HEK293 (cell line): Measurements from ENCODE around the gene MOSMO.

Experiments
- CTCF ChIA-PET: fragments of 350-600 bp; formaldehyde crosslinking; extraction: SDS; loops from one replicate; lab custom pipeline; 2021; ENCODE audit warnings: antibody characterized with exemption; lab: Yijun Ruan, JAX
- POLR2A ChIA-PET: fragments of 300-600 bp; formaldehyde crosslinking; extraction: SDS; loops from one replicate; lab custom pipeline; 2020; ENCODE audit warnings: antibody characterized with exemption, inconsistent platforms; lab: Yijun Ruan, JAX
- H3K27ac ChIP-seq: fragments of 200-500 bp; sonication (Bioruptor generic); 2 replicates; pipeline ENCODE4 v1.5.1; 2014; ENCODE audit warnings: low read depth, low read length, control low read depth, inconsistent platforms; ENCODE audit errors: extremely low read depth
- H3K36me3 ChIP-seq, 2 experiments: fragments of 200-500 bp in 1 of 2; sonication (Bioruptor generic) in 1 of 2; 1 replicate in 1 of 2; 2 replicates in 1 of 2; pipeline ENCODE4 v1.5.1; 2014 to 2017; ENCODE audit warnings: inconsistent platforms in 2 of 2, low read length in 2 of 2; ENCODE audit not compliant: control insufficient read depth in 2 of 2, insufficient read depth in 1 of 2
- H3K4me1 ChIP-seq: fragments of 200-500 bp; sonication (Bioruptor generic); 2 replicates; pipeline ENCODE4 v1.5.1; 2014; ENCODE audit warnings: mild to moderate bottlenecking, low read length, inconsistent platforms; ENCODE audit not compliant: control insufficient read depth, insufficient read depth
- H3K4me3 ChIP-seq: 2 replicates; pipeline ENCODE4 v1.5.1; 2011; ENCODE audit warnings: low read depth, mild to moderate bottlenecking, control low read depth, low read length, moderate library complexity
- H3K9me3 ChIP-seq: fragments of 200-500 bp; sonication (Bioruptor generic); 2 replicates; pipeline ENCODE4 v1.5.1; 2014; ENCODE audit warnings: low read depth, low read length, inconsistent platforms; ENCODE audit not compliant: control insufficient read depth, insufficient read depth
- GFI1B ChIP-seq: fragments of 450-650 bp; formaldehyde crosslinking; IDR thresholded peaks from 2 replicates; pipeline ENCODE4 v1.5.1; 2016; ENCODE audit warnings: missing biosample characterization, missing genetic modification characterization
- GLI2 ChIP-seq: fragments of 450-650 bp; formaldehyde crosslinking; IDR thresholded peaks from 2 replicates; pipeline ENCODE4; 2017; ENCODE audit warnings: missing biosample characterization, missing genetic modification characterization, low read depth, borderline replicate concordance
- GLI4 ChIP-seq: fragments of 450-650 bp; formaldehyde crosslinking; IDR thresholded peaks from 2 replicates; pipeline ENCODE4 v1.5.1; 2016; ENCODE audit warnings: missing biosample characterization, missing genetic modification characterization
- GLIS1 ChIP-seq: fragments of 450-650 bp; formaldehyde crosslinking; IDR thresholded peaks from 2 replicates; pipeline ENCODE4 v1.5.1; 2016; ENCODE audit warnings: missing biosample characterization, missing genetic modification characterization
- KLF1 ChIP-seq: fragments of 450-650 bp; formaldehyde crosslinking; IDR thresholded peaks from 2 replicates; pipeline ENCODE4 v1.5.1; 2016; ENCODE audit warnings: missing biosample characterization, missing genetic modification characterization
- KLF16 ChIP-seq: fragments of 450-650 bp; formaldehyde crosslinking; IDR thresholded peaks from 2 replicates; pipeline ENCODE4 v1.5.1; 2017; ENCODE audit warnings: missing biosample characterization, missing genetic modification characterization
- RBAK ChIP-seq: fragments of 450-650 bp; formaldehyde crosslinking; IDR thresholded peaks from 2 replicates; pipeline ENCODE4 v1.5.1; 2016; ENCODE audit warnings: missing biosample characterization, missing genetic modification characterization
- SALL2 ChIP-seq: fragments of 450-650 bp; formaldehyde crosslinking; IDR thresholded peaks from 2 replicates; pipeline ENCODE4 v1.5.0; 2017; ENCODE audit warnings: missing biosample characterization, mild to moderate bottlenecking, missing genetic modification characterization, borderline replicate concordance
- TRIM28 ChIP-seq: IDR thresholded peaks from 2 replicates; pipeline ENCODE4 v1.6.1; 2011; ENCODE audit warnings: low read length, control low read depth, borderline replicate concordance
- WT1 ChIP-seq: fragments of 450-650 bp; formaldehyde crosslinking; IDR thresholded peaks from 2 replicates; pipeline ENCODE4 v1.5.1; 2016; ENCODE audit warnings: missing biosample characterization, missing genetic modification characterization
- ZNF10 ChIP-seq: fragments of 450-650 bp; formaldehyde crosslinking; IDR thresholded peaks from 2 replicates; pipeline ENCODE4 v1.5.1; 2017; ENCODE audit warnings: missing biosample characterization, missing genetic modification characterization
- ZNF114 ChIP-seq: fragments of 450-650 bp; formaldehyde crosslinking; IDR thresholded peaks from 2 replicates; pipeline ENCODE4 v1.5.0; 2017; ENCODE audit warnings: missing biosample characterization, missing genetic modification characterization
- ZNF138 ChIP-seq: fragments of 450-650 bp; formaldehyde crosslinking; IDR thresholded peaks from 2 replicates; pipeline ENCODE4 v1.5.1; 2016; ENCODE audit warnings: missing biosample characterization, missing genetic modification characterization, borderline replicate concordance
- ZNF157 ChIP-seq: fragments of 450-650 bp; formaldehyde crosslinking; IDR thresholded peaks from 2 replicates; pipeline ENCODE4 v1.5.1; 2016; ENCODE audit warnings: missing biosample characterization, missing genetic modification characterization
- ZNF2 ChIP-seq: fragments of 450-650 bp; formaldehyde crosslinking; IDR thresholded peaks from 2 replicates; pipeline ENCODE4 v1.5.1; 2016; ENCODE audit warnings: missing biosample characterization, missing genetic modification characterization
- ZNF202 ChIP-seq: fragments of 450-650 bp; formaldehyde crosslinking; IDR thresholded peaks from 2 replicates; pipeline ENCODE4 v1.5.1; 2016; ENCODE audit warnings: missing biosample characterization, missing genetic modification characterization, borderline replicate concordance
- ZNF211 ChIP-seq: fragments of 450-650 bp; formaldehyde crosslinking; IDR thresholded peaks from 2 replicates; pipeline ENCODE4 v1.5.1; 2016; ENCODE audit warnings: low read depth, missing biosample characterization, missing genetic modification characterization
- ZNF23 ChIP-seq: fragments of 450-650 bp; formaldehyde crosslinking; IDR thresholded peaks from 2 replicates; pipeline ENCODE4 v1.5.1; 2016; ENCODE audit warnings: missing biosample characterization, missing genetic modification characterization, borderline replicate concordance
- ZNF350 ChIP-seq: fragments of 450-650 bp; formaldehyde crosslinking; IDR thresholded peaks from 2 replicates; pipeline ENCODE4 v1.5.0; 2017; ENCODE audit warnings: missing biosample characterization, mild to moderate bottlenecking, missing genetic modification characterization
- ZNF426 ChIP-seq: fragments of 450-650 bp; formaldehyde crosslinking; IDR thresholded peaks from 2 replicates; pipeline ENCODE4 v1.5.1; 2017; ENCODE audit warnings: missing biosample characterization, missing genetic modification characterization, mild to moderate bottlenecking, inconsistent platforms, moderate library complexity
- ZNF501 ChIP-seq: fragments of 450-650 bp; formaldehyde crosslinking; IDR thresholded peaks from 2 replicates; pipeline ENCODE4 v1.5.1; 2016; ENCODE audit warnings: missing biosample characterization, missing genetic modification characterization
- ZNF544 ChIP-seq: fragments of 450-650 bp; formaldehyde crosslinking; IDR thresholded peaks from 2 replicates; pipeline ENCODE4 v1.5.0; 2017; ENCODE audit warnings: missing biosample characterization, missing genetic modification characterization
- ZNF600 ChIP-seq: fragments of 450-650 bp; formaldehyde crosslinking; IDR thresholded peaks from 2 replicates; pipeline ENCODE4 v1.5.1; 2016; ENCODE audit warnings: missing biosample characterization, missing genetic modification characterization
- TF ChIP-seq, protein P1 (sequence below): fragments of 450-650 bp; formaldehyde crosslinking; IDR thresholded peaks from 2 replicates; pipeline ENCODE4 v1.5.1; 2016; ENCODE audit warnings: missing biosample characterization, missing genetic modification characterization
- TF ChIP-seq, protein P2 (sequence below): fragments of 450-650 bp; formaldehyde crosslinking; IDR thresholded peaks from 2 replicates; pipeline ENCODE4 v1.5.1; 2017; ENCODE audit warnings: missing biosample characterization, missing genetic modification characterization
- TF ChIP-seq, protein P3 (sequence below): fragments of 450-650 bp; formaldehyde crosslinking; IDR thresholded peaks from 2 replicates; pipeline ENCODE4 v1.5.0; 2017; ENCODE audit warnings: missing biosample characterization, missing genetic modification characterization, borderline replicate concordance
- TF ChIP-seq, protein P4 (sequence below): fragments of 450-650 bp; formaldehyde crosslinking; IDR thresholded peaks from 2 replicates; pipeline ENCODE4 v1.5.1; 2016; ENCODE audit warnings: missing biosample characterization, missing genetic modification characterization

The MOSMO gene

DNA sequence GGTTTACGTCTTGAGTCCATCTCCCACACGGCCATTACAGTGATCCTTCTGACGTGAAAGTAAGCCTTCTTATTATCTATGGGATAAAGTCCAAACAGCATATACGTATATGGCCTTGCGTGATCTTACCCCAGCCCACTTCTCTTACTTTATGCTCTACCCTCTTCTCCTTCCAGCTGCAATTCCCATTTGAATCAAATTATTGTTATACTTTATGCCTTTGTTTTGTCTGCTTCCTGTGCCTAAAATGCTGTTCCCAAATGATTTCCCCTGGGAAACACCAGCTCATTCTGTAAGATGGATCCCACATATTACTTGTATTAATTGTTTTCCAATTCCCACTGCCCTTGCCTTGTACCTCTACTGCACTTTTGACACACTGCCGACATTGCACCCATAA lies 43.6 kb upstream of the MOSMO start:
- H3K4me1 ChIP-seq: no peaks in the 10 kb centered on the region
- CTCF ChIA-PET: no interaction called here
- peaks cover 49 to 98% of the 10 kb centered on the region in 2 experiments for H3K36me3 ChIP-seq
- POLR2A ChIA-PET: no interaction called here
- H3K9me3 ChIP-seq: no peaks in the 10 kb centered on the region
- no peak overlapping the region for H3K27ac ChIP-seq
- no peak overlapping the region for H3K4me3 ChIP-seq
- no peak for TF ChIP-seq ZNF202 (tag by site-specific recombination)
- TF ChIP-seq GLI4: no peak
- TF ChIP-seq ZNF2: no peak
- TF ChIP-seq ZNF501 (tag by site-specific recombination): no peak
- no peak for TF ChIP-seq SALL2 (tag by site-specific recombination)
- no peak for TF ChIP-seq WT1 (tag by site-specific recombination)
- no peak for TF ChIP-seq GLIS1 (tag by site-specific recombination)
- TF ChIP-seq, protein P1, sequence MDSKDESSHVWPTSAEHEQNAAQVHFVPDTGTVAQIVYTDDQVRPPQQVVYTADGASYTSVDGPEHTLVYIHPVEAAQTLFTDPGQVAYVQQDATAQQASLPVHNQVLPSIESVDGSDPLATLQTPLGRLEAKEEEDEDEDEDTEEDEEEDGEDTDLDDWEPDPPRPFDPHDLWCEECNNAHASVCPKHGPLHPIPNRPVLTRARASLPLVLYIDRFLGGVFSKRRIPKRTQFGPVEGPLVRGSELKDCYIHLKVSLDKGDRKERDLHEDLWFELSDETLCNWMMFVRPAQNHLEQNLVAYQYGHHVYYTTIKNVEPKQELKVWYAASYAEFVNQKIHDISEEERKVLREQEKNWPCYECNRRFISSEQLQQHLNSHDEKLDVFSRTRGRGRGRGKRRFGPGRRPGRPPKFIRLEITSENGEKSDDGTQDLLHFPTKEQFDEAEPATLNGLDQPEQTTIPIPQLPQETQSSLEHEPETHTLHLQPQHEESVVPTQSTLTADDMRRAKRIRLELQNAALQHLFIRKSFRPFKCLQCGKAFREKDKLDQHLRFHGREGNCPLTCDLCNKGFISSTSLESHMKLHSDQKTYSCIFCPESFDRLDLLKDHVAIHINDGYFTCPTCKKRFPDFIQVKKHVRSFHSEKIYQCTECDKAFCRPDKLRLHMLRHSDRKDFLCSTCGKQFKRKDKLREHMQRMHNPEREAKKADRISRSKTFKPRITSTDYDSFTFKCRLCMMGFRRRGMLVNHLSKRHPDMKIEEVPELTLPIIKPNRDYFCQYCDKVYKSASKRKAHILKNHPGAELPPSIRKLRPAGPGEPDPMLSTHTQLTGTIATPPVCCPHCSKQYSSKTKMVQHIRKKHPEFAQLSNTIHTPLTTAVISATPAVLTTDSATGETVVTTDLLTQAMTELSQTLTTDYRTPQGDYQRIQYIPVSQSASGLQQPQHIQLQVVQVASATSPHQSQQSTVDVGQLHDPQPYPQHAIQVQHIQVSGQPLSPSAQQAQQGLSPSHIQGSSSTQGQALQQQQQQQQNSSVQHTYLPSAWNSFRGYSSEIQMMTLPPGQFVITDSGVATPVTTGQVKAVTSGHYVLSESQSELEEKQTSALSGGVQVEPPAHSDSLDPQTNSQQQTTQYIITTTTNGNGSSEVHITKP (tag by site-specific recombination): no peak
- no peak for TF ChIP-seq TRIM28
- no peak for TF ChIP-seq KLF1 (tag by site-specific recombination)
- no peak for TF ChIP-seq ZNF10
- TF ChIP-seq, protein P2, sequence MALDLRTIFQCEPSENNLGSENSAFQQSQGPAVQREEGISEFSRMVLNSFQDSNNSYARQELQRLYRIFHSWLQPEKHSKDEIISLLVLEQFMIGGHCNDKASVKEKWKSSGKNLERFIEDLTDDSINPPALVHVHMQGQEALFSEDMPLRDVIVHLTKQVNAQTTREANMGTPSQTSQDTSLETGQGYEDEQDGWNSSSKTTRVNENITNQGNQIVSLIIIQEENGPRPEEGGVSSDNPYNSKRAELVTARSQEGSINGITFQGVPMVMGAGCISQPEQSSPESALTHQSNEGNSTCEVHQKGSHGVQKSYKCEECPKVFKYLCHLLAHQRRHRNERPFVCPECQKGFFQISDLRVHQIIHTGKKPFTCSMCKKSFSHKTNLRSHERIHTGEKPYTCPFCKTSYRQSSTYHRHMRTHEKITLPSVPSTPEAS (tag by site-specific recombination): no peak
- TF ChIP-seq GLI2 (tag by site-specific recombination): no peak
- no peak for TF ChIP-seq ZNF138
- TF ChIP-seq KLF16 (tag by site-specific recombination): no peak
- TF ChIP-seq, protein P3, sequence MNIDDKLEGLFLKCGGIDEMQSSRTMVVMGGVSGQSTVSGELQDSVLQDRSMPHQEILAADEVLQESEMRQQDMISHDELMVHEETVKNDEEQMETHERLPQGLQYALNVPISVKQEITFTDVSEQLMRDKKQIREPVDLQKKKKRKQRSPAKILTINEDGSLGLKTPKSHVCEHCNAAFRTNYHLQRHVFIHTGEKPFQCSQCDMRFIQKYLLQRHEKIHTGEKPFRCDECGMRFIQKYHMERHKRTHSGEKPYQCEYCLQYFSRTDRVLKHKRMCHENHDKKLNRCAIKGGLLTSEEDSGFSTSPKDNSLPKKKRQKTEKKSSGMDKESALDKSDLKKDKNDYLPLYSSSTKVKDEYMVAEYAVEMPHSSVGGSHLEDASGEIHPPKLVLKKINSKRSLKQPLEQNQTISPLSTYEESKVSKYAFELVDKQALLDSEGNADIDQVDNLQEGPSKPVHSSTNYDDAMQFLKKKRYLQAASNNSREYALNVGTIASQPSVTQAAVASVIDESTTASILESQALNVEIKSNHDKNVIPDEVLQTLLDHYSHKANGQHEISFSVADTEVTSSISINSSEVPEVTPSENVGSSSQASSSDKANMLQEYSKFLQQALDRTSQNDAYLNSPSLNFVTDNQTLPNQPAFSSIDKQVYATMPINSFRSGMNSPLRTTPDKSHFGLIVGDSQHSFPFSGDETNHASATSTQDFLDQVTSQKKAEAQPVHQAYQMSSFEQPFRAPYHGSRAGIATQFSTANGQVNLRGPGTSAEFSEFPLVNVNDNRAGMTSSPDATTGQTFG: no peak
- no peak for TF ChIP-seq ZNF350 (tag by site-specific recombination)
- no peak for TF ChIP-seq RBAK (tag by site-specific recombination)
- no peak for TF ChIP-seq ZNF157 (tag by site-specific recombination)

DNA sequence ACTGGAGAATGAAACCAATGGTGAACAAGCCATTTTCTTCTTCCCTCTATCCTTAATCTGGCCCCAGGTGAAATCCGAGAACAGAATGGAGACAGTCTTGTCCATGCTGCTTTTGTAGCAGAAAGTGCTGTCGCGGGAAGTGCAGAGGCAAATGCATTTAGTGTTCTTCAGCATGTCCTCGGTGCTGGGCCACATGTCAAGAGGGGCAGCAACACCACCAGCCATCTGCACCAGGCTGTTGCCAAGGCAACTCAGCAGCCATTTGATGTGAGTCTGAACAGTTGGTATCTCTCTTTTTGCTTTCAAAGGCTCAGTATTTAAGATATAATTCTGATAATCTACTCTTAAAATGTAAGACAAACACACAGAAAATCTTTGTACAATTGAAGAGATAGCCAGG lies 36.1 kb upstream of the MOSMO start:
- Histone ChIP-seq H3K4me1 (no peaks in the 10 kb centered on the region), H3K36me3 (peaks cover 55 to 97% of the 10 kb centered on the region in 2 experiments), H3K27ac (no peak overlapping the region), H3K9me3 (no peaks in the 10 kb centered on the region), H3K4me3 (no peak overlapping the region)
- ChIA-PET POLR2A (no interaction called here), CTCF (no interaction called here)
- TF ChIP-seq KLF1 (tag by site-specific recombination) (no peak), ZNF600 (no peak), GFI1B (tag by site-specific recombination) (no peak), ZNF544 (tag by site-specific recombination) (no peak), ZNF10 (no peak), ZNF211 (tag by site-specific recombination) (no peak), ZNF23 (tag by site-specific recombination) (no peak), ZNF114 (tag by site-specific recombination) (no peak), ZNF426 (tag by site-specific recombination) (no peak), ZNF2 (no peak)
- TF ChIP-seq, protein P4, sequence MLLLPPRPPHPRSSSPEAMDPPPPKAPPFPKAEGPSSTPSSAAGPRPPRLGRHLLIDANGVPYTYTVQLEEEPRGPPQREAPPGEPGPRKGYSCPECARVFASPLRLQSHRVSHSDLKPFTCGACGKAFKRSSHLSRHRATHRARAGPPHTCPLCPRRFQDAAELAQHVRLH (tag by site-specific recombination): no peak
